K562 (cell line): Measurements from ENCODE around the gene CCT7. TPM values are rescaled to one million over a fixed set of nuclear protein-coding genes. Genes with fewer than 3 reads are reported as not detected.
A peak's percentile ranks its signal among the peaks of the same experiment; 100 is the strongest.

Experiments used
- CCNT2 ChIP-seq: IDR thresholded peaks from 2 replicates; pipeline ENCODE4 v1.6.1; 2011; ENCODE audit warnings: borderline replicate concordance, low read depth, mild to moderate bottlenecking, moderate library complexity, mixed read lengths, low read length; ENCODE audit not compliant: insufficient read length; ENCODE audit errors: extremely low read depth
- CHD1 ChIP-seq: fragments of 200-600 bp; sonication (generic); IDR thresholded peaks from one replicate; pipeline ENCODE4 v1.6.1; 2012; ENCODE audit warnings: mild to moderate bottlenecking, moderate library complexity, low read length, inconsistent platforms
- CTBP1 ChIP-seq: fragments of 450-650 bp; IDR thresholded peaks from 2 replicates; pipeline ENCODE4 v1.6.1; 2016; ENCODE audit warnings: borderline replicate concordance
- DMBX1 ChIP-seq: fragments of 250-450 bp; sonication (Bioruptor Pico); IDR thresholded peaks from 2 replicates; pipeline ENCODE4 v1.8.0; 2022; ENCODE audit warnings: inconsistent platforms, mild to moderate bottlenecking, moderate library complexity, borderline replicate concordance
- E2F3 ChIP-seq: fragments of 250-450 bp; sonication (Bioruptor Pico); IDR thresholded peaks from 2 replicates; pipeline ENCODE4 v1.4.0; 2020; ENCODE audit warnings: mild to moderate bottlenecking
- FIP1L1 ChIP-seq: fragments of 200-400 bp; formaldehyde crosslinking; IDR thresholded peaks from 2 replicates; pipeline ENCODE4 v1.6.1; 2018; ENCODE audit warnings: mild to moderate bottlenecking, low read depth, low read length; ENCODE audit not compliant: poor library complexity, severe bottlenecking
- HDAC1 ChIP-seq, 2 experiments: fragments of 450-650 bp; IDR thresholded peaks; 2 replicates each; pipeline ENCODE4 v1.6.1; 2016 to 2017; ENCODE audit warnings: inconsistent platforms in 1 of 2, mild to moderate bottlenecking in 1 of 2, moderate library complexity in 1 of 2
- KDM4B ChIP-seq, 2 experiments: fragments of 450-650 bp in 1 of 2; sonication (generic) in 1 of 2; IDR thresholded peaks; 2 replicates each; pipeline ENCODE4 v1.6.1; 2016 to 2017; ENCODE audit warnings: borderline replicate concordance in 2 of 2, antibody characterized with exemption in 1 of 2, low read depth in 1 of 2, mild to moderate bottlenecking in 1 of 2
- LCOR ChIP-seq: sonication (generic); formaldehyde crosslinking; IDR thresholded peaks from 2 replicates; pipeline ENCODE4 v1.8.0; 2022; ENCODE audit warnings: mild to moderate bottlenecking, missing genetic modification reagents
- MTA3 ChIP-seq: fragments of 450-650 bp; formaldehyde crosslinking; IDR thresholded peaks from 2 replicates; pipeline ENCODE4 v1.6.1; 2017; ENCODE audit warnings: mild to moderate bottlenecking, borderline replicate concordance
- RFX1 ChIP-seq: fragments of 450-650 bp; IDR thresholded peaks from 2 replicates; pipeline ENCODE4 v1.6.1; 2016; ENCODE audit warnings: mild to moderate bottlenecking, moderate library complexity
- SIX5 ChIP-seq, 2 experiments: IDR thresholded peaks; 2 replicates each; pipeline ENCODE4 v1.6.1; 2011; ENCODE audit warnings: low read length in 2 of 2, borderline replicate concordance in 1 of 2, low read depth in 1 of 2, mild to moderate bottlenecking in 1 of 2, moderate library complexity in 1 of 2; ENCODE audit not compliant: insufficient read depth in 1 of 2
- ZBTB7A ChIP-seq: IDR thresholded peaks from 2 replicates; pipeline ENCODE4 v1.6.1; 2011; ENCODE audit warnings: low read depth, mild to moderate bottlenecking, low read length, moderate library complexity, borderline replicate concordance; ENCODE audit not compliant: control insufficient read depth
- ZNF263 ChIP-seq: sonication (generic); formaldehyde crosslinking; IDR thresholded peaks from 2 replicates; pipeline ENCODE4 v1.8.0; 2022; ENCODE audit warnings: mild to moderate bottlenecking, missing genetic modification reagents, borderline replicate concordance
- polyA plus RNA-seq, 8 experiments: library from polyadenylated mRNA; depleted of rRNA in 4 of 8; stranded (reverse) in 5 of 8; unstranded in 3 of 8; fragments of >200 nt; fragmentation: Nextera tagmentation in 2 of 8; fragmentation: Illumina TruSeq in 1 of 8; extraction: Ambion mirVana in 2 of 8; extraction: Trizol in 1 of 8; gene quantifications; 2 replicates each; pipeline versions ENCODE4 v1.2.1 to v1.2.3, GENCODE V29; 2011 to 2014; ENCODE audit warnings: inconsistent platforms in 1 of 8, missing spikeins in 1 of 8
- total RNA-seq, 7 experiments: library from RNA; depleted of rRNA in 6 of 7; stranded (reverse); fragments of >200 nt in 6 of 7; fragmentation: Illumina TruSeq in 2 of 7; extraction: Trizol in 2 of 7; gene quantifications; 2 replicates each; pipeline versions ENCODE4 v1.2.1 to v1.2.3, GENCODE V29; 2011 to 2021; ENCODE audit warnings: low replicate concordance in 1 of 7
- TF ChIP-seq, protein P1 (sequence below): sonication (generic); formaldehyde crosslinking; IDR thresholded peaks from 2 replicates; pipeline ENCODE4 v1.8.1; 2023; ENCODE audit warnings: mild to moderate bottlenecking, missing genetic modification reagents
- TF ChIP-seq, protein P2 (sequence below), 2 experiments: fragments of 450-650 bp; formaldehyde crosslinking in 1 of 2; IDR thresholded peaks; 2 replicates each; pipeline versions ENCODE4 v1.4.0 to v1.6.1; 2014 to 2020; ENCODE audit warnings: mild to moderate bottlenecking in 2 of 2, borderline replicate concordance in 1 of 2, low read depth in 1 of 2

Gene CCT7
- total and polyA plus RNA-seq, 9 of the 15 experiments (the other 6 are each of a cell fraction or from before 2014, with no cell fraction given): 326 to 856 (median 638) TPM

DNA sequence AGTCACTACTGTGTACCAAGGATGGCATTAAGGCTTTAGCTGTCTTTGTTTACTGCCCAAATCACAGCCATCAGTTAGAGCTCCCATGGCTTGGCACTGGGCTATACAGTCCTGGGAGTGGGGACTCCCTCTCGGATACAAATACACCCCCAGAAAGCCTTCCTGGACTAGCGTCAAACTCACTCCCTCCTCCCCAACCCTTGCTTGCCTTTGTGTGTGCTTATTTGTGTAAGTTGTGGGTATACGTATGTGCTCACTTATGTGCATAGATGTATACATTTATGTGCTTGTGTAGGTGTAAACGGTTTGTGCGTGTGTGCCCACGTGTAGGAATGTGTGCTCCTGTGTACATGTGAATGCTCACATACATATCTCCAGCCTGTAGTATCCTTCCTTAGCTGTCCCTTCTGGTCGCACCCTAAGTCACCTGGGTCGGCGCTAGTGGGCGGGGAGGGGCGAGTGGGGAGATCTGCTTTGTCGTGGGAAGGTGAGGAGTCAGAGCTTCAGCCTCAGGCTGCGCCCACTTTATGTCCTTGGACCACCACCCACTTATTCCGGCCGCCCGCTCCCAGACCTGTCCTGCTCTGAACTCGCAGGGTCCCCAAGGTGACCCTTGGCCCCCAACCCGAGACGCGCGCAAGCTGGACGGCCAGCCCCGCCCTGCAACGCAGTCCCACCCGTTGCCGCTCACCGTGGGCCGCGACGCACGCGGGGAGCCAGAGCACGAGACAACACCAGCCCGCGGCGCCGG lies 1.5 kb upstream of the CCT7 start (continued):
- TF ChIP-seq MTA3 (0 out of 2 replicates have a peak, but pooled peaks have one; percentile 11), DMBX1 (0 out of 2 replicates have a peak, but pooled peaks have one; percentile 22), FIP1L1 (peak; percentile 4), RFX1 (no peak), KDM4B (IDR thresholded peaks at IDR 0.05; ENCODE audit: borderline replicate concordance in 2 of 2, low read depth in 1 of 2) (0 out of 4 replicates have a peak, but pooled peaks of 1 of the 2 experiments have one; percentile 20), E2F3 (CRISPR knock-in tag) (0 out of 2 replicates have a peak, but pooled peaks have one; percentile 47), ZNF263 (CRISPR knock-in tag) (0 out of 2 replicates have a peak, but pooled peaks have one; percentile 17), LCOR (peak; percentile 17), CCNT2 (no peak), CTBP1 (0 out of 2 replicates have a peak, but pooled peaks have one; percentile 3), SIX5 (IDR thresholded peaks at IDR 0.05; ENCODE audit: borderline replicate concordance in 1 of 2, insufficient read depth in 1 of 2, low read depth in 1 of 2, low read length in 2 of 2) (no peak), ZBTB7A (peak; percentile 39; the same call in 1 of the 2 replicates), CHD1 (no peak), HDAC1 (IDR thresholded peaks at IDR 0.05) (peak in 1 of 2 experiments; percentile 71; a peak in 2 of 4 replicates)
- TF ChIP-seq, protein P1, sequence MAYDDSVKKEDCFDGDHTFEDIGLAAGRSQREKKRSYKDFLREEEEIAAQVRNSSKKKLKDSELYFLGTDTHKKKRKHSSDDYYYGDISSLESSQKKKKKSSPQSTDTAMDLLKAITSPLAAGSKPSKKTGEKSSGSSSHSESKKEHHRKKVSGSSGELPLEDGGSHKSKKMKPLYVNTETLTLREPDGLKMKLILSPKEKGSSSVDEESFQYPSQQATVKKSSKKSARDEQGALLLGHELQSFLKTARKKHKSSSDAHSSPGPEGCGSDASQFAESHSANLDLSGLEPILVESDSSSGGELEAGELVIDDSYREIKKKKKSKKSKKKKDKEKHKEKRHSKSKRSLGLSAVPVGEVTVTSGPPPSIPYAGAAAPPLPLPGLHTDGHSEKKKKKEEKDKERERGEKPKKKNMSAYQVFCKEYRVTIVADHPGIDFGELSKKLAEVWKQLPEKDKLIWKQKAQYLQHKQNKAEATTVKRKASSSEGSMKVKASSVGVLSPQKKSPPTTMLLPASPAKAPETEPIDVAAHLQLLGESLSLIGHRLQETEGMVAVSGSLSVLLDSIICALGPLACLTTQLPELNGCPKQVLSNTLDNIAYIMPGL: 0 out of 2 replicates have a peak, but pooled peaks have one; percentile 2
- TF ChIP-seq, protein P2, sequence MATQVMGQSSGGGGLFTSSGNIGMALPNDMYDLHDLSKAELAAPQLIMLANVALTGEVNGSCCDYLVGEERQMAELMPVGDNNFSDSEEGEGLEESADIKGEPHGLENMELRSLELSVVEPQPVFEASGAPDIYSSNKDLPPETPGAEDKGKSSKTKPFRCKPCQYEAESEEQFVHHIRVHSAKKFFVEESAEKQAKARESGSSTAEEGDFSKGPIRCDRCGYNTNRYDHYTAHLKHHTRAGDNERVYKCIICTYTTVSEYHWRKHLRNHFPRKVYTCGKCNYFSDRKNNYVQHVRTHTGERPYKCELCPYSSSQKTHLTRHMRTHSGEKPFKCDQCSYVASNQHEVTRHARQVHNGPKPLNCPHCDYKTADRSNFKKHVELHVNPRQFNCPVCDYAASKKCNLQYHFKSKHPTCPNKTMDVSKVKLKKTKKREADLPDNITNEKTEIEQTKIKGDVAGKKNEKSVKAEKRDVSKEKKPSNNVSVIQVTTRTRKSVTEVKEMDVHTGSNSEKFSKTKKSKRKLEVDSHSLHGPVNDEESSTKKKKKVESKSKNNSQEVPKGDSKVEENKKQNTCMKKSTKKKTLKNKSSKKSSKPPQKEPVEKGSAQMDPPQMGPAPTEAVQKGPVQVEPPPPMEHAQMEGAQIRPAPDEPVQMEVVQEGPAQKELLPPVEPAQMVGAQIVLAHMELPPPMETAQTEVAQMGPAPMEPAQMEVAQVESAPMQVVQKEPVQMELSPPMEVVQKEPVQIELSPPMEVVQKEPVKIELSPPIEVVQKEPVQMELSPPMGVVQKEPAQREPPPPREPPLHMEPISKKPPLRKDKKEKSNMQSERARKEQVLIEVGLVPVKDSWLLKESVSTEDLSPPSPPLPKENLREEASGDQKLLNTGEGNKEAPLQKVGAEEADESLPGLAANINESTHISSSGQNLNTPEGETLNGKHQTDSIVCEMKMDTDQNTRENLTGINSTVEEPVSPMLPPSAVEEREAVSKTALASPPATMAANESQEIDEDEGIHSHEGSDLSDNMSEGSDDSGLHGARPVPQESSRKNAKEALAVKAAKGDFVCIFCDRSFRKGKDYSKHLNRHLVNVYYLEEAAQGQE (IDR thresholded peaks at IDR 0.05; ENCODE audit: borderline replicate concordance): no peak
- TF ChIP-seq, protein P2 (CRISPR knock-in tag; IDR thresholded peaks at IDR 0.05; ENCODE audit: low read depth): 0 out of 2 replicates have a peak, but pooled peaks have one; percentile 58
